Right lobe of liver (tissue), 6 donors: Measurements from ENCODE around the gene TMC1. TPM values are rescaled to one million over a fixed set of nuclear protein-coding genes. Genes with fewer than 3 reads are reported as not detected.

Experiments
- ATAC-seq, 4 donors: fragments of 200-7000 bp; cut with Tn5 transposase; one replicate each; pipeline ENCODE4 v1.9.1; 2020; ENCODE audit warnings: mild to moderate bottlenecking in 4 of 4, moderate library complexity in 4 of 4
- DNase-seq, 3 donors: peaks; one replicate each; pipeline ENCODE4 v3.0.0-alpha.2; 2020
- H3K27ac ChIP-seq, 3 donors: fragments of 200-600 bp; one replicate each; pipeline ENCODE4 v1.8.0; 2022
- H3K27me3 ChIP-seq, 2 donors: fragments of 200-600 bp; one replicate each; pipeline ENCODE4 v1.8.0; 2022
- H3K36me3 ChIP-seq, 4 donors: fragments of 200-600 bp; sonication (generic) in 1 of 4; one replicate each; pipeline versions ENCODE4 v1.5.1 to v1.8.0; 2017 to 2022; ENCODE audit warnings: control low read depth in 1 of 4
- H3K4me1 ChIP-seq, 4 donors: fragments of 200-600 bp; sonication (generic) in 1 of 4; one replicate each; pipeline versions ENCODE4 v1.5.1 to v1.8.0; 2017 to 2022; ENCODE audit warnings: control low read depth in 1 of 4
- H3K4me3 ChIP-seq, 3 donors: fragments of 200-600 bp; one replicate each; pipeline ENCODE4 v1.8.0; 2022
- H3K9me3 ChIP-seq, 4 donors: fragments of 200-600 bp; sonication (generic) in 1 of 4; one replicate each; pipeline versions ENCODE4 v1.5.1 to v1.8.0; 2017 to 2022; ENCODE audit warnings: control low read depth in 1 of 4
- CTCF ChIP-seq, 4 donors: fragments of 200-600 bp in 3 of 4; fragments of 450-650 bp in 1 of 4; IDR thresholded peaks; one replicate each; pipeline versions ENCODE4 v1.5.1 to v1.8.0; 2016 to 2022; ENCODE audit warnings: antibody characterized with exemption in 4 of 4, mild to moderate bottlenecking in 2 of 4
- POLR2A ChIP-seq: fragments of 450-650 bp; IDR thresholded peaks from one replicate; pipeline ENCODE4 v1.6.1; 2017; ENCODE audit warnings: antibody characterized with exemption, mild to moderate bottlenecking
- WGBS: methylation state at CpG from one replicate; pipeline ENCODE4 v1.1.6; 2018; ENCODE audit warnings: low coverage, low lambda C conversion rate; ENCODE audit not compliant: insufficient coverage; ENCODE audit errors: missing lambda C conversion rate; 5-methylcytosine and 5-hydroxymethylcytosine counted together
- intact Hi-C, 2 donors: fragments of 100-400 bp; cut with DNase I; formaldehyde crosslinking; loops; one replicate each; pipeline versions ENCODE4 v1.11.2 to v1.14.1; 2022
- total RNA-seq, 6 experiments: library from RNA; depleted of rRNA in 2 of 6; stranded (reverse); fragments of >200 nt in 2 of 6; fragmentation: NEBNext Ultra II Directional in 3 of 6; extraction: Animal tissue kit (Norgen Biotek cat#: 25700) in 3 of 6; gene quantifications; one replicate each; pipeline versions ENCODE4 v1.1.0 to v1.2.4, GENCODE V29; 2016 to 2023
- donor health status: DM: no; HTN: yes; CAD: no.
- donor health status: DM: no; HTN: no; CAD: no.
- donor health status: DM: no; HTN: no; CAD: no.
- donor health status: DM: no; HTN: yes; CAD: no.
- donor health status: DM: no; HTN: yes; CAD: no.

Gene TMC1
- total RNA-seq, 6 experiments from 2014 or later = 0.06 to 0.42 TPM; not detected in 4

- no peaks in the 10 kb centered on the region for H3K9me3 ChIP-seq
- H3K36me3 ChIP-seq = no peaks in the 10 kb centered on the region
- peak in 3 of 4 donors; percentile 38 to 84 (median 73) for ATAC-seq
- H3K27me3 ChIP-seq = no peaks in the 10 kb centered on the region
- H3K27ac ChIP-seq = no peak overlapping the region
- no peaks in the 10 kb centered on the region for H3K4me1 ChIP-seq
- 80% methylated on average over 9 of the region's 9 CpGs for WGBS
- H3K4me3 ChIP-seq = no peak overlapping the region
- intact Hi-C loops = no loop called here
- TF ChIP-seq POLR2A = no peak
- TF ChIP-seq CTCF (IDR thresholded peaks at IDR 0.05) = no peak
- DNase-seq = no peak
Observed at GRCh38 chr9:72524820-72525540, 3.6 kb downstream of the TMC1 start.

GRCh38 chr9:72526901-72527800 lies 5.7 kb downstream of the TMC1 start:
- H3K4me1 ChIP-seq = no peaks in the 10 kb centered on the region
- no peaks in the 10 kb centered on the region for H3K9me3 ChIP-seq
- no peak overlapping the region for H3K27ac ChIP-seq
- H3K4me3 ChIP-seq = no peak overlapping the region
- WGBS = 41% methylated on average over 14 of the region's 19 CpGs
- DNase-seq = peak in 1 of 3 donors; percentile 57
- peak; percentile 71 to 90 (median 82) for ATAC-seq
- no peaks in the 10 kb centered on the region for H3K36me3 ChIP-seq
- TF ChIP-seq CTCF (IDR thresholded peaks at IDR 0.05) = no peak
- no peak for TF ChIP-seq POLR2A
- H3K27me3 ChIP-seq = no peaks in the 10 kb centered on the region
- intact Hi-C loops = no loop called here

- no peak for TF ChIP-seq CTCF (IDR thresholded peaks at IDR 0.05)
- TF ChIP-seq POLR2A = no peak
- DNase-seq (no peak), ATAC-seq (no peak)
- H3K4me3 ChIP-seq = no peak overlapping the region
- WGBS = 48% methylated on average over 5 of the region's 5 CpGs
- no peaks in the 10 kb centered on the region for H3K27me3 ChIP-seq
- no peaks in the 10 kb centered on the region for H3K36me3 ChIP-seq
- H3K9me3 ChIP-seq = no peaks in the 10 kb centered on the region
- intact Hi-C loops = no loop called here
- no peaks in the 10 kb centered on the region for H3K4me1 ChIP-seq
- no peak overlapping the region for H3K27ac ChIP-seq
Observed at GRCh38 chr9:72527801-72528195, 6.4 kb downstream of the TMC1 start.

GRCh38 chr9:72529531-72529930 lies 8.1 kb downstream of the TMC1 start:
- Histone ChIP-seq H3K36me3 (no peaks in the 10 kb centered on the region), H3K4me3 (no peak overlapping the region), H3K27ac (no peak overlapping the region), H3K4me1 (no peaks in the 10 kb centered on the region), H3K27me3 (no peaks in the 10 kb centered on the region), H3K9me3 (no peaks in the 10 kb centered on the region)
- DNase-seq (no peak), ATAC-seq (no peak)
- intact Hi-C loops = no loop called here
- 77% methylated on average over 1 of the region's 1 CpG for WGBS
- no peak for TF ChIP-seq CTCF (IDR thresholded peaks at IDR 0.05)
- no peak for TF ChIP-seq POLR2A
